GM15510 (cell line): ENCODE measurements around the gene ATP2B2.

Experiments used
- POLR2A ChIP-seq: IDR thresholded peaks from 3 replicates; pipeline ENCODE4 v1.6.1; 2011; ENCODE audit warnings: borderline replicate concordance; ENCODE audit not compliant: insufficient read length; ENCODE audit errors: extremely low read depth

Gene ATP2B2

GRCh38 chr3:10368512-10368911 is 136.9 kb downstream of the ATP2B2 start:
- no peak for TF ChIP-seq POLR2A

- no peak for TF ChIP-seq POLR2A
Measured at GRCh38 chr3:10367506-10367905, 137.9 kb downstream of the ATP2B2 start.

GRCh38 chr3:10366651-10367101 is 138.7 kb downstream of the ATP2B2 start:
- no peak for TF ChIP-seq POLR2A

GRCh38 chr3:10365791-10366190 is 139.6 kb downstream of the ATP2B2 start:
- no peak for TF ChIP-seq POLR2A

- TF ChIP-seq POLR2A: no peak
Measured at GRCh38 chr3:10365316-10365715, 140.1 kb downstream of the ATP2B2 start.

GRCh38 chr3:10364806-10365205 is 140.6 kb downstream of the ATP2B2 start:
- no peak for TF ChIP-seq POLR2A

GRCh38 chr3:10363935-10364334 is 141.5 kb downstream of the ATP2B2 start:
- TF ChIP-seq POLR2A: no peak

- no peak for TF ChIP-seq POLR2A
Measured at GRCh38 chr3:10361375-10361774, 144.0 kb downstream of the ATP2B2 start.

- TF ChIP-seq POLR2A: no peak
Measured at GRCh38 chr3:10360478-10360877, 144.9 kb downstream of the ATP2B2 start.

- no peak for TF ChIP-seq POLR2A
Measured at GRCh38 chr3:10359761-10360161, 145.6 kb downstream of the ATP2B2 start.

GRCh38 chr3:10358309-10358980 is 146.9 kb downstream of the ATP2B2 start:
- no peak for TF ChIP-seq POLR2A

- TF ChIP-seq POLR2A: no peak
Measured at GRCh38 chr3:10357592-10358308, 147.6 kb downstream of the ATP2B2 start.

- TF ChIP-seq POLR2A: no peak
Measured at GRCh38 chr3:10357095-10357494, 148.3 kb downstream of the ATP2B2 start.

GRCh38 chr3:10356461-10356981 is 148.9 kb downstream of the ATP2B2 start:
- no peak for TF ChIP-seq POLR2A

- TF ChIP-seq POLR2A: no peak
Measured at GRCh38 chr3:10354361-10355015, 150.9 kb downstream of the ATP2B2 start.

- no peak for TF ChIP-seq POLR2A
Measured at GRCh38 chr3:10353661-10354360, 151.6 kb downstream of the ATP2B2 start.

- no peak for TF ChIP-seq POLR2A
Measured at GRCh38 chr3:10353160-10353559, 152.2 kb downstream of the ATP2B2 start.
